CD4-positive, alpha-beta T cell (primary cell): Measurements from ENCODE around the gene TGM5. TPM values are rescaled to one million over a fixed set of nuclear protein-coding genes. Genes with fewer than 3 reads are reported as not detected.

Experiments used
- ATAC-seq: fragments of 200-7000 bp; cut with Tn5 transposase; one replicate; pipeline ENCODE4 v1.10.0; 2022; ENCODE audit warnings: mild to moderate bottlenecking; ENCODE audit not compliant: poor library complexity
- CTCF ChIA-PET: fragments of 350-600 bp; sonication (Branson Sonifier 250); formaldehyde crosslinking; loops from one replicate; lab custom pipeline; 2021; ENCODE audit warnings: antibody characterized with exemption, inconsistent platforms; lab: Charles Lee
- POLR2A ChIA-PET: fragments of 350-600 bp; sonication (Branson Sonifier 250); formaldehyde crosslinking; loops from one replicate; lab custom pipeline; 2021; ENCODE audit warnings: antibody characterized with exemption, inconsistent platforms; lab: Charles Lee
- DNase-seq, 14 experiments: peaks; one replicate each; pipeline ENCODE4 v3.0.0-alpha.2; 2013 to 2020; ENCODE audit warnings: mixed read lengths in 2 of 14
- H3K27ac ChIP-seq, 2 donors: one replicate each; pipeline versions ENCODE4 v1.5.1 to v1.7.0; 2013; ENCODE audit warnings: low read length in 2 of 2, low read depth in 1 of 2, mild to moderate bottlenecking in 1 of 2
- H3K27me3 ChIP-seq, 2 experiments: 1 replicate in 1 of 2; 2 replicates in 1 of 2; pipeline versions ENCODE4 v1.6.1 to v1.7.0; 2013; ENCODE audit warnings: low read length in 2 of 2, control low read depth in 1 of 2, mild to moderate bottlenecking in 1 of 2, moderate library complexity in 1 of 2; ENCODE audit not compliant: insufficient read depth in 2 of 2, control insufficient read depth in 1 of 2
- H3K36me3 ChIP-seq: one replicate; pipeline ENCODE4 v1.6.1; 2013; ENCODE audit warnings: low read length, control low read depth; ENCODE audit not compliant: insufficient read depth
- H3K4me1 ChIP-seq: one replicate; pipeline ENCODE4 v1.6.1; 2013; ENCODE audit warnings: low read length, control low read depth; ENCODE audit not compliant: insufficient read depth
- H3K4me3 ChIP-seq: one replicate; pipeline ENCODE4 v1.5.1; 2013; ENCODE audit warnings: mild to moderate bottlenecking, low read length, moderate library complexity
- H3K9me3 ChIP-seq, 2 experiments: 1 replicate in 1 of 2; 2 replicates in 1 of 2; pipeline versions ENCODE4 v1.6.1 to v1.7.0; 2013; ENCODE audit warnings: low read length in 2 of 2, mild to moderate bottlenecking in 2 of 2, control low read depth in 1 of 2, moderate library complexity in 1 of 2; ENCODE audit not compliant: control insufficient read depth in 1 of 2, insufficient read depth in 1 of 2
- H3K27ac Mint-ChIP-seq: one replicate; pipeline ENCODE4 v1.8.0; 2020; ENCODE audit warnings: mixed read lengths
- H3K27me3 Mint-ChIP-seq: one replicate; pipeline ENCODE4 v1.8.0; 2021; ENCODE audit warnings: mixed read lengths
- H3K36me3 Mint-ChIP-seq: one replicate; pipeline ENCODE4 v1.8.0; 2021; ENCODE audit warnings: low read depth, mixed read lengths
- H3K4me1 Mint-ChIP-seq: one replicate; pipeline ENCODE4 v1.8.0; 2021; ENCODE audit warnings: low read depth, mixed read lengths
- H3K4me3 Mint-ChIP-seq: one replicate; pipeline ENCODE4 v1.8.0; 2020; ENCODE audit warnings: mild to moderate bottlenecking, mixed read lengths
- H3K9me3 Mint-ChIP-seq: one replicate; pipeline ENCODE4 v1.8.0; 2020; ENCODE audit warnings: mixed read lengths
- CTCF ChIP-seq: fragments of 200-600 bp; IDR thresholded peaks from one replicate; pipeline ENCODE4 v1.8.0; 2022; ENCODE audit warnings: antibody characterized with exemption, mild to moderate bottlenecking
- intact Hi-C, 2 experiments: fragments of 100-400 bp; cut with DNase I in 1 of 2; cut with micrococcal nuclease in 1 of 2; formaldehyde crosslinking; loops; one replicate each; pipeline versions ENCODE4 v1.15.1 to v1.9.0; 2023 to 2025; cut with DNase I, micrococcal nuclease
- total RNA-seq, 174 experiments: library from RNA in 2 of 174; stranded (reverse) in 2 of 174; gene quantifications; one replicate each; pipeline ENCODE4 v1.2.3 and lab custom pipeline; 2021 to 2026

The TGM5 gene
- total RNA-seq, 2 experiments from 2014 or later = not detected

GRCh38 chr15:43249699-43250203, 17.0 kb downstream of the TGM5 start:
- peaks cover 3% of the 10 kb centered on the region for H3K4me1 ChIP-seq
- CTCF ChIA-PET = no interaction called here
- H3K4me3 ChIP-seq = no peak overlapping the region
- POLR2A ChIA-PET = no interaction called here
- no peak overlapping the region for H3K4me3 Mint-ChIP-seq
- intact Hi-C loops = no loop called here
- no peaks in the 10 kb centered on the region for H3K36me3 Mint-ChIP-seq
- peaks cover 10% of the 10 kb centered on the region for H3K27me3 Mint-ChIP-seq
- no peaks in the 10 kb centered on the region for H3K27me3 ChIP-seq
- H3K36me3 ChIP-seq = no peaks in the 10 kb centered on the region
- no peak overlapping the region for H3K27ac ChIP-seq
- H3K9me3 ChIP-seq = no peaks in the 10 kb centered on the region
- ATAC-seq = no peak
- peak in 2 of 14 experiments; percentile 42 to 55 for DNase-seq
- no peak overlapping the region for H3K27ac Mint-ChIP-seq
- H3K9me3 Mint-ChIP-seq = no peaks in the 10 kb centered on the region
- no peaks in the 10 kb centered on the region for H3K4me1 Mint-ChIP-seq
- no peak for TF ChIP-seq CTCF

- H3K36me3 ChIP-seq = no peaks in the 10 kb centered on the region
- Mint-ChIP-seq H3K4me1 (no peaks in the 10 kb centered on the region), H3K4me3 (no peak overlapping the region), H3K27ac (no peak overlapping the region), H3K9me3 (no peaks in the 10 kb centered on the region), H3K36me3 (no peaks in the 10 kb centered on the region), H3K27me3 (peaks cover 10% of the 10 kb centered on the region)
- no peak overlapping the region for H3K4me3 ChIP-seq
- ATAC-seq (no peak), DNase-seq (no peak)
- peaks cover 3% of the 10 kb centered on the region for H3K4me1 ChIP-seq
- intact Hi-C loops = no loop called here
- ChIA-PET POLR2A (no interaction called here), CTCF (no interaction called here)
- no peaks in the 10 kb centered on the region for H3K27me3 ChIP-seq
- no peaks in the 10 kb centered on the region for H3K9me3 ChIP-seq
- no peak overlapping the region for H3K27ac ChIP-seq
- TF ChIP-seq CTCF = no peak
Observed at GRCh38 chr15:43249236-43249635, 17.5 kb downstream of the TGM5 start.

- Mint-ChIP-seq H3K4me1 (no peaks in the 10 kb centered on the region), H3K9me3 (no peaks in the 10 kb centered on the region), H3K4me3 (no peak overlapping the region), H3K36me3 (no peaks in the 10 kb centered on the region), H3K27me3 (peaks cover 4% of the 10 kb centered on the region), H3K27ac (no peak overlapping the region)
- TF ChIP-seq CTCF = no peak
- intact Hi-C loops = no loop called here
- no peak overlapping the region for H3K27ac ChIP-seq
- ATAC-seq = no peak
- H3K36me3 ChIP-seq = no peaks in the 10 kb centered on the region
- no peaks in the 10 kb centered on the region for H3K27me3 ChIP-seq
- no peak overlapping the region for H3K4me3 ChIP-seq
- POLR2A ChIA-PET = no interaction called here
- CTCF ChIA-PET = no interaction called here
- no peak for DNase-seq
- no peaks in the 10 kb centered on the region for H3K9me3 ChIP-seq
- no peaks in the 10 kb centered on the region for H3K4me1 ChIP-seq
Observed at GRCh38 chr15:43246261-43246774, 20.4 kb downstream of the TGM5 start.
